Dendritic cell treated with granulocyte-macrophage colony-stimulating factor and Interleukin-4, amounts not matched to agents 40 ng/mL and 50 ng/mL, for 4 days (primary cell): Measurements from ENCODE around the gene SGTB.

ENCODE experiments used
- H3K27ac Mint-ChIP-seq: one replicate; pipeline ENCODE4 v1.8.0; 2022; ENCODE audit warnings: mild to moderate bottlenecking, mixed read lengths
- H3K27me3 Mint-ChIP-seq: one replicate; pipeline ENCODE4 v1.8.0; 2022; ENCODE audit warnings: mild to moderate bottlenecking, mixed read lengths
- H3K36me3 Mint-ChIP-seq: one replicate; pipeline ENCODE4 v1.8.0; 2022; ENCODE audit warnings: low read depth, mixed read lengths
- H3K4me1 Mint-ChIP-seq: one replicate; pipeline ENCODE4 v1.8.0; 2022; ENCODE audit warnings: low read depth, mixed read lengths
- H3K4me3 Mint-ChIP-seq: one replicate; pipeline ENCODE4 v1.8.0; 2022; ENCODE audit warnings: mild to moderate bottlenecking, moderate library complexity, mixed read lengths
- H3K9me3 Mint-ChIP-seq: one replicate; pipeline ENCODE4 v1.8.0; 2022; ENCODE audit warnings: mixed read lengths
- intact Hi-C: fragments of 100-400 bp; cut with micrococcal nuclease; formaldehyde crosslinking; loops from one replicate; pipeline ENCODE4 v1.15.0; 2022

SGTB gene

GRCh38 chr5:65721720-65722574 is at the start of gene SGTB, which contains the start of gene NLN:
SGTB (minus strand) TSS chr5:65722109; CDS start chr5:65720807, 1,302 bp downstream.
NLN (plus strand) TSS chr5:65722205; CDS start chr5:65722374, 169 bp downstream.
- H3K27ac Mint-ChIP-seq = peak within 1 kb of the TSS; percentile 97
- H3K36me3 Mint-ChIP-seq = peaks cover 23% of the 10 kb centered on the region
- peak within 1 kb of the TSS; percentile 94 for H3K4me3 Mint-ChIP-seq
- intact Hi-C loops = loop anchor here (1.0 to 2.0 kb wide), 3 partner anchors 98 to 421 kb away; partner anchors contain the start of genes ERBIN and TRIM23
- H3K27me3 Mint-ChIP-seq = no peaks in the 10 kb centered on the region
- H3K9me3 Mint-ChIP-seq = no peaks in the 10 kb centered on the region
- H3K4me1 Mint-ChIP-seq = peaks cover 19% of the 10 kb centered on the region

- no peak overlapping the region for H3K27ac Mint-ChIP-seq
- intact Hi-C loops = no loop called here
- H3K4me3 Mint-ChIP-seq = no peak overlapping the region
- H3K4me1 Mint-ChIP-seq = no peaks in the 10 kb centered on the region
- H3K36me3 Mint-ChIP-seq = peaks cover 30% of the 10 kb centered on the region
- no peaks in the 10 kb centered on the region for H3K27me3 Mint-ChIP-seq
- no peaks in the 10 kb centered on the region for H3K9me3 Mint-ChIP-seq
These were observed 49.4 kb upstream of the SGTB start for GRCh38 chr5:65771266-65771665.

- H3K4me1 Mint-ChIP-seq = no peaks in the 10 kb centered on the region
- no peaks in the 10 kb centered on the region for H3K9me3 Mint-ChIP-seq
- H3K4me3 Mint-ChIP-seq = no peak overlapping the region
- no peaks in the 10 kb centered on the region for H3K27me3 Mint-ChIP-seq
- H3K36me3 Mint-ChIP-seq = peaks cover 39% of the 10 kb centered on the region
- no peak overlapping the region for H3K27ac Mint-ChIP-seq
- intact Hi-C loops = no loop called here
These were observed 47.6 kb upstream of the SGTB start for GRCh38 chr5:65769539-65769938.

GRCh38 chr5:65768723-65769346 is 46.9 kb upstream of the SGTB start:
- H3K9me3 Mint-ChIP-seq = no peaks in the 10 kb centered on the region
- H3K4me3 Mint-ChIP-seq = no peak overlapping the region
- intact Hi-C loops = no loop called here
- H3K27me3 Mint-ChIP-seq = no peaks in the 10 kb centered on the region
- H3K36me3 Mint-ChIP-seq = peaks cover 46% of the 10 kb centered on the region
- no peaks in the 10 kb centered on the region for H3K4me1 Mint-ChIP-seq
- H3K27ac Mint-ChIP-seq = no peak overlapping the region

- Mint-ChIP-seq H3K36me3 (peaks cover 59% of the 10 kb centered on the region), H3K27ac (no peak overlapping the region), H3K4me3 (no peak overlapping the region), H3K9me3 (no peaks in the 10 kb centered on the region), H3K27me3 (no peaks in the 10 kb centered on the region), H3K4me1 (no peaks in the 10 kb centered on the region)
- intact Hi-C loops = no loop called here
These were observed 45.7 kb upstream of the SGTB start for GRCh38 chr5:65767565-65767964.

GRCh38 chr5:65766781-65767180 is 44.9 kb upstream of the SGTB start:
- peaks cover 65% of the 10 kb centered on the region for H3K36me3 Mint-ChIP-seq
- intact Hi-C loops = no loop called here
- H3K4me3 Mint-ChIP-seq = no peak overlapping the region
- no peaks in the 10 kb centered on the region for H3K27me3 Mint-ChIP-seq
- H3K27ac Mint-ChIP-seq = no peak overlapping the region
- no peaks in the 10 kb centered on the region for H3K9me3 Mint-ChIP-seq
- no peaks in the 10 kb centered on the region for H3K4me1 Mint-ChIP-seq

GRCh38 chr5:65766175-65766574 is 44.3 kb upstream of the SGTB start:
- no peak overlapping the region for H3K4me3 Mint-ChIP-seq
- no peaks in the 10 kb centered on the region for H3K9me3 Mint-ChIP-seq
- H3K27me3 Mint-ChIP-seq = no peaks in the 10 kb centered on the region
- intact Hi-C loops = no loop called here
- no peak overlapping the region for H3K27ac Mint-ChIP-seq
- peaks cover 65% of the 10 kb centered on the region for H3K36me3 Mint-ChIP-seq
- H3K4me1 Mint-ChIP-seq = no peaks in the 10 kb centered on the region

GRCh38 chr5:65765582-65765981 is 43.7 kb upstream of the SGTB start:
- H3K27ac Mint-ChIP-seq = no peak overlapping the region
- no peaks in the 10 kb centered on the region for H3K4me1 Mint-ChIP-seq
- H3K4me3 Mint-ChIP-seq = no peak overlapping the region
- no peaks in the 10 kb centered on the region for H3K9me3 Mint-ChIP-seq
- H3K27me3 Mint-ChIP-seq = no peaks in the 10 kb centered on the region
- intact Hi-C loops = no loop called here
- peaks cover 70% of the 10 kb centered on the region for H3K36me3 Mint-ChIP-seq

GRCh38 chr5:65762234-65762633 is 40.3 kb upstream of the SGTB start:
- peaks cover 74% of the 10 kb centered on the region for H3K36me3 Mint-ChIP-seq
- intact Hi-C loops = no loop called here

GRCh38 chr5:65760504-65761275 is 38.8 kb upstream of the SGTB start:
- intact Hi-C loops = no loop called here
- no peaks in the 10 kb centered on the region for H3K4me1 Mint-ChIP-seq
- H3K27ac Mint-ChIP-seq = no peak overlapping the region
- H3K4me3 Mint-ChIP-seq = no peak overlapping the region
- no peaks in the 10 kb centered on the region for H3K27me3 Mint-ChIP-seq
- H3K36me3 Mint-ChIP-seq = peaks cover 58% of the 10 kb centered on the region
- H3K9me3 Mint-ChIP-seq = no peaks in the 10 kb centered on the region

More at GRCh38 chr5:65762234-65762633, 40.3 kb upstream of the SGTB start:
- Mint-ChIP-seq H3K27me3 (no peaks in the 10 kb centered on the region), H3K9me3 (no peaks in the 10 kb centered on the region), H3K4me3 (no peak overlapping the region), H3K4me1 (no peaks in the 10 kb centered on the region), H3K27ac (no peak overlapping the region)

GRCh38 chr5:65758546-65759144 is 36.7 kb upstream of the SGTB start:
- H3K9me3 Mint-ChIP-seq = no peaks in the 10 kb centered on the region
- no peaks in the 10 kb centered on the region for H3K4me1 Mint-ChIP-seq
- intact Hi-C loops = no loop called here

GRCh38 chr5:65753189-65753588 is 31.3 kb upstream of the SGTB start:
- peaks cover 4% of the 10 kb centered on the region for H3K9me3 Mint-ChIP-seq
- H3K4me3 Mint-ChIP-seq = no peak overlapping the region
- H3K27ac Mint-ChIP-seq = no peak overlapping the region
- H3K36me3 Mint-ChIP-seq = peaks cover 11% of the 10 kb centered on the region
- intact Hi-C loops = no loop called here
- no peaks in the 10 kb centered on the region for H3K27me3 Mint-ChIP-seq
- no peaks in the 10 kb centered on the region for H3K4me1 Mint-ChIP-seq

More at GRCh38 chr5:65758546-65759144, 36.7 kb upstream of the SGTB start:
- Mint-ChIP-seq H3K27me3 (no peaks in the 10 kb centered on the region), H3K4me3 (no peak overlapping the region), H3K36me3 (peaks cover 46% of the 10 kb centered on the region), H3K27ac (no peak overlapping the region)

GRCh38 chr5:65750938-65751337 is 29.0 kb upstream of the SGTB start:
- peaks cover 3% of the 10 kb centered on the region for H3K4me1 Mint-ChIP-seq
- intact Hi-C loops = no loop called here
- peaks cover 10% of the 10 kb centered on the region for H3K9me3 Mint-ChIP-seq
- no peak overlapping the region for H3K4me3 Mint-ChIP-seq
- H3K27ac Mint-ChIP-seq = no peak overlapping the region
- H3K27me3 Mint-ChIP-seq = no peaks in the 10 kb centered on the region
- H3K36me3 Mint-ChIP-seq = peaks cover 22% of the 10 kb centered on the region
